Caki2 (cell line): ENCODE results near the gene ZFAND3. TPM values are rescaled to one million over a fixed set of nuclear protein-coding genes. Genes with fewer than 3 reads are reported as not detected.

Source experiments
- DNase-seq: peaks from one replicate; pipeline ENCODE4 v3.0.0-alpha.2; 2015; ENCODE audit warnings: low read depth
- in situ Hi-C: cut with HindIII; loops from 2 replicates; pipeline ENCODE4 v1.10.0; 2016; ENCODE audit warnings: low sequenced_read_pairs, low pct_unique_long_range_greater_than_20kb, mixed read lengths
- total RNA-seq: library from RNA; depleted of rRNA; stranded (reverse); fragments of >200 nt; shearing (Covaris generic); gene quantifications from 2 replicates; pipeline ENCODE4 v1.2.3, GENCODE V29; 2014; ENCODE audit warnings: low replicate concordance

Gene ZFAND3
- total RNA-seq, 1 experiment from 2014 or later, result 29.4 TPM

- in situ Hi-C loops, result no loop called here
- DNase-seq, result no peak
These were observed 27.0 kb upstream of the ZFAND3 start for GRCh38 chr6:37792457-37793033.

GRCh38 chr6:37793067-37793466 is 26.5 kb upstream of the ZFAND3 start:
- DNase-seq, result no peak
- in situ Hi-C loops, result no loop called here

- DNase-seq, result no peak
- in situ Hi-C loops, result no loop called here
These were observed 24.7 kb upstream of the ZFAND3 start for GRCh38 chr6:37794825-37795224.

GRCh38 chr6:37798436-37799262 is 20.9 kb upstream of the ZFAND3 start:
- DNase-seq, result no peak
- in situ Hi-C loops, result no loop called here

- in situ Hi-C loops, result no loop called here
These were observed 20.3 kb upstream of the ZFAND3 start for GRCh38 chr6:37799263-37799644.

GRCh38 chr6:37800703-37801604 is 18.6 kb upstream of the ZFAND3 start:
- in situ Hi-C loops, result no loop called here

More at GRCh38 chr6:37799263-37799644, 20.3 kb upstream of the ZFAND3 start:
- no peak for DNase-seq

GRCh38 chr6:37801605-37801940 is 18.0 kb upstream of the ZFAND3 start:
- DNase-seq, result no peak
- in situ Hi-C loops, result no loop called here

More at GRCh38 chr6:37800703-37801604, 18.6 kb upstream of the ZFAND3 start:
- no peak for DNase-seq

- in situ Hi-C loops, result no loop called here
These were observed 16.7 kb upstream of the ZFAND3 start for GRCh38 chr6:37802810-37803209.

GRCh38 chr6:37804586-37804985 is 14.9 kb upstream of the ZFAND3 start:
- in situ Hi-C loops, result no loop called here
- no peak for DNase-seq

More at GRCh38 chr6:37802810-37803209, 16.7 kb upstream of the ZFAND3 start:
- no peak for DNase-seq

GRCh38 chr6:37806213-37806612 is 13.3 kb upstream of the ZFAND3 start:
- in situ Hi-C loops, result no loop called here

GRCh38 chr6:37807656-37808055 is 11.9 kb upstream of the ZFAND3 start:
- in situ Hi-C loops, result no loop called here
- DNase-seq, result peak; percentile 47

More at GRCh38 chr6:37806213-37806612, 13.3 kb upstream of the ZFAND3 start:
- no peak for DNase-seq

GRCh38 chr6:37809197-37809543 is 10.4 kb upstream of the ZFAND3 start:
- in situ Hi-C loops, result no loop called here
- no peak for DNase-seq

- DNase-seq, result no peak
- in situ Hi-C loops, result no loop called here
These were observed 6.7 kb upstream of the ZFAND3 start for GRCh38 chr6:37812841-37813240.

- in situ Hi-C loops, result no loop called here
- DNase-seq, result no peak
These were observed 5.2 kb upstream of the ZFAND3 start for GRCh38 chr6:37814374-37814773.

GRCh38 chr6:37816599-37817375 is 2.7 kb upstream of the ZFAND3 start:
- in situ Hi-C loops, result no loop called here
- no peak for DNase-seq

GRCh38 chr6:37818536-37819176 is 871 bp upstream of the ZFAND3 start:
- in situ Hi-C loops, result no loop called here
- DNase-seq, result peak; percentile 97

GRCh38 chr6:37819802-37820717 is 533 bp downstream of the ZFAND3 start:
- DNase-seq, result peak; percentile 52
- in situ Hi-C loops, result no loop called here
